Left cardiac atrium (tissue), 4 donors: Measurements from ENCODE around the gene FBLN5. TPM values are rescaled to one million over a fixed set of nuclear protein-coding genes. Genes with fewer than 3 reads are reported as not detected.

ENCODE experiments used
- ATAC-seq, 2 donors: fragments of 200-7000 bp; cut with Tn5 transposase; one replicate each; pipeline ENCODE4 v1.9.1; 2020; ENCODE audit warnings: mild to moderate bottlenecking in 2 of 2, moderate library complexity in 2 of 2
- DNase-seq: peaks from one replicate; pipeline ENCODE4 v3.0.0-alpha.2; 2020
- intact Hi-C, 2 donors: fragments of 100-400 bp; cut with DNase I; formaldehyde crosslinking; loops; one replicate each; pipeline versions ENCODE4 v1.14.1 to v1.15.1; 2022 to 2023
- long read RNA-seq: library from polyadenylated mRNA; unstranded; transcript quantifications from one replicate; pipeline ENCODE4 v2.0.0, GENCODE V29; 2021
- total RNA-seq, 2 donors: library from RNA; stranded (reverse); fragmentation: NEBNext Ultra II Directional; extraction: Animal tissue kit (Norgen Biotek cat#: 25700); gene quantifications; one replicate each; pipeline ENCODE4 v1.2.1, GENCODE V29; 2021
- donor health status: DM: no; HTN: yes; CAD: no.
- donor health status: DM: no; HTN: yes; CAD: no; lungs with severe emphysema.
- donor health status: DM: yes; HTN: yes; CAD: no.
- donor health status: Dilated cardiomyopathy.

The FBLN5 gene
- 100 to 1,000 TPM; 121 to 122 TPM for total RNA-seq
- long read RNA-seq, transcript FBLN5-202 (11 exons, 2,123 nt) = major isoform, 11 of 58 reads
- long read RNA-seq, partial matches to known transcripts = 41 of 58 reads
- long read RNA-seq, other reads (novel, unspliced or antisense) = 3 of 58 reads

DNA sequence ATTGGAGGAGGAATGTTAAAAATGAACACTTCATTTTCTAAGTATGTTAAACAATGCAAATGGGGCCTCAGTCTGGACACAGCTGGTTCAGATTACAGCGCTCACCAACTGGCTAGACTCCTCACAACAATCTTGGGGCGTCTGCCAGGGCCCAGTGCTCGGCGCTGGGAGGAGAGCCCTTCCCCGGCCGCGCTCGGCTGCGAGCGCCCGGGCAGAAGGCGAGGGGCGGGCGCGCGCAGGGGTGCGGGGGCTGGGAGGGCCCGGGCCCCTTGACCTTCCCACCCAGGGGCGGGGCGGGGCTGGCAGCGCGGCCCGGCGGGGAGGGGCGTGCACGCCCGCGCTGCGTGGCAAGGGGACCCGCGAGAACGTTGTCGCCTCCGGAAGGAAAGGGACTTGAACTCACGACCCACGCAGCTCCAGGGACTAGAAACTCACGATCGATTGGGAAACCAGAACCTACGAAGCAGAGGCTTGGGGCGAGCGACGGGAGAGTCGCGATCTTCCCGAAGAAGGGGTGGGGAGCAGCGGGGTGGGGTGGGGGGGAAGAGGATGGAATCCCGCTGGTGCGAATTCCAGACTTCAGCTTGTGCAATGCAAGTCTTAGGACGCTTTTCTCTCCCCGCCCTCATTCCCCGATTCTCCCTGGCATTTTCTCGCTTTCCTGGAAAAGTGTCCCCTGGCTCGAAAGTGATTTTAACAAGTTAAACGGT, at the start of gene FBLN5:
Gene FBLN5, minus strand, starts transcription at position 220 of the 710 bp plus-strand sequence. CDS start 465 bp downstream, outside the sequence.
- DNase-seq (peak; percentile 73), ATAC-seq (peak; percentile 88 to 92)
- intact Hi-C loops = no loop called here

DNA sequence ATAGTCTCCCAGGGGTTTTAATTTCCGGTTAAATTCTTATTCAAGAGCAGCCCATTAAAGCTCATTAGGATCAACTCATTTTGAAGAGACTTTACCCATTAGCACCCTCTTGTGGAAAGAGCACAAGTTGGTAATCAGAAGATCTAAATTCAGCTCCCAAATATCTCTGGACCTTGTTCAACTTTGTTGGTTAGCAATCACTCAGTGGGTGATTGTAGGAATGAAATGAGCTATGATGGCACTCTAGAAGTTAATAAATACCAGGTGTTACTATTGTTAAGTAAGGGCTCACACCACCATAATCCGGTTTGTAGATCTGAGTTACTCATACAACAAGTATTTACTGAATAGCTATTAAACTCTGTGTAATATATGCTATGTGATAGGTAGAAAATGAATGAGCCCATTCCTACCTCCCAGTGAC, 49.5 kb upstream of the FBLN5 start:
- ATAC-seq (peak; percentile 38 to 53), DNase-seq (no peak)
- intact Hi-C loops = no loop called here

- ATAC-seq (peak in 1 of 2 donors; percentile 39), DNase-seq (peak; percentile 35)
- intact Hi-C loops = no loop called here
These were observed 39.7 kb upstream of the FBLN5 start for GRCh38 chr14:91987192-91987591.

DNA sequence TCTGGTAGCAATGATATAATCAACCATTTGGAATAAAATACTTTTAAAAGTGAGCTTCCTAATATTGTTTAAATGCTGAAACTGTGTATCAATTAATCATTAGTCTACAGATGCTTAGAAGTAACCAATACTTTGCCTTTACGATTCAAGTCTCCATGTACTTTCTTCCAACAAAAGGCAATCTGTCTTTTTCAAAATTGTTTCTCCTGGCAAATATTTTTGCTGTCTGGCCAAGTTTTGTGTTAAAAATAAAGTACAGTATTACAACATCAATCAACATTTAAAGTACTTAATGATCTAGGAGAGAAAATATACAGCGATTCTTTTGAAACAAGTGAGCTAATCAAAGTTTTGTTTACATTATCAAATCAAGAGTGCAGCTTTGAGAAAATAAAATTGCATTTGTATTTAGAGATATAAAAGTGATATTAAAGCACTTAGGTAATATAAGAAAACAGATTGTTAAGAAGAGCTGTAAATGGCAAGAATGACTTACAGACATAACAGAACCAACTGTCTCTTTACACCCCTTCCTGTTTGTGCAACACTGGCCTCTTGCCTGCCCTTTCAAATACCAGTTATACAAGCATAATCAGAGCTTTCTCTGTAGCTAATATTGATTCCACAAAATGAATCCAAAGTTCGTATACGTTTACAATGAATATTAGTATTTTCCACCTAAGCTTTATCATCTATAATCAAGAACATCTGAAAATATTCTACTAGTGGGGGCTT, 38.2 kb upstream of the FBLN5 start:
- ATAC-seq = peak in 1 of 2 donors; percentile 51
- intact Hi-C loops = no loop called here

DNA sequence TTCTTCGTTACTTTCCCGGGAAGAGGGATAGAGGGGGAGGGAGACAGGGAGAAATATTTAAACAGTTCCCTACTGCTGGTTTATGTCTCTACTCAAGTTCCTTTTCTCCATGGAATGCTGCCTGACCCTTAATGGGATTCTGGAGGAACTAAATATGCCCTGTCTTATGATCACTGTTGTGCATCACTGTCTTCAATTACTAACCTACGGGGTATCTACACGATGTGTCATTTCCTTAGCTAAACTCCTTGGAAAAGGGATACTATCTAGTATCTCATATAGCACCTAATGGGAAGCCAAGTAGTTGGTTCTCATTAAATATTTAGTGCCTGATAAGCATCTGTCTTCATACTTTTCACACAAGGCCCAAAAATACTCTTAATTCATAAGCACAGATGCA, 37.5 kb upstream of the FBLN5 start:
- ATAC-seq (no peak), DNase-seq (no peak)
- intact Hi-C loops = no loop called here

More for the DNA sequence above, 38.2 kb upstream of the FBLN5 start:
- DNase-seq = no peak

DNA sequence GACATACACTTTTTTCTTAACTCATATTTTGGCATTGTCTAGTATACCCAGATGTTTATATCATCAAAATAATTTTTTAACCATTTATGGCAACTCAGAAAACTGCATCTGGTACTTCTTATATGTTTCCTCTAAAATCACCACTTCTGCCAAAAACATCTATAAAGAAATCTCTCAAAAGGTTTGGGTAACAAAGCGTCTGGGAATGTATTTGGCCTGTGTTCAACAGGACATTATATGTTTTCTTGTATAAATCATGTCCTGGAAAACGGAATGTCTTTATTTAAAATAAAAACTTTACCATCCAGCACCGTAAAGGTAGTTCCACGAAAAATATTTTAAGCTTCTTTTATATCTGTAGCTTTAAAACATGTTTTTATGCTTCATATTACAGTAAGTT, 36.1 kb upstream of the FBLN5 start:
- no peak for DNase-seq
- ATAC-seq = no peak
- intact Hi-C loops = no loop called here

- DNase-seq (no peak), ATAC-seq (peak in 1 of 2 donors; percentile 94)
- intact Hi-C loops = no loop called here
These were observed 32.7 kb upstream of the FBLN5 start for GRCh38 chr14:91980157-91980556.

DNA sequence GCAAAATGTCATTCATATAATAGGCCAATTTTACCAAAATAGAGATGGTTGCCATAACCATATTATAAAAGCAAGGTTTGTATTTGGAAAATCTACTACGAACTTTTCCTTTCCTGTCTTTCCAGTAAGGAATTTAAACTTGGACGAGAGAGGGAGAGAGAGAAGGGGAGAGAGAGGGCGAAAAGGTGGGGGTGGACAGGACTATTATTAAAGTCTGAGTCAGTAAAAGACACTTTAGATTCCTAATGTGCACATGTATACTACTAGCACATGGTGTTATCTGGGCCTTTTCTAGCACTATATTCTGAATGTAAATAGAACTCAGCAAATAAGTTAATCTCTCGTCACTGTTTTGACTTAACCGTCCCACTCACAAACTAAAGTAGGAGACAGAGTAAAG, 30.4 kb upstream of the FBLN5 start:
- DNase-seq (no peak), ATAC-seq (peak in 1 of 2 donors; percentile 49)
- intact Hi-C loops = no loop called here

GRCh38 chr14:91975763-91976162, 28.3 kb upstream of the FBLN5 start:
- no peak for DNase-seq
- intact Hi-C loops = no loop called here
- ATAC-seq = no peak

DNA sequence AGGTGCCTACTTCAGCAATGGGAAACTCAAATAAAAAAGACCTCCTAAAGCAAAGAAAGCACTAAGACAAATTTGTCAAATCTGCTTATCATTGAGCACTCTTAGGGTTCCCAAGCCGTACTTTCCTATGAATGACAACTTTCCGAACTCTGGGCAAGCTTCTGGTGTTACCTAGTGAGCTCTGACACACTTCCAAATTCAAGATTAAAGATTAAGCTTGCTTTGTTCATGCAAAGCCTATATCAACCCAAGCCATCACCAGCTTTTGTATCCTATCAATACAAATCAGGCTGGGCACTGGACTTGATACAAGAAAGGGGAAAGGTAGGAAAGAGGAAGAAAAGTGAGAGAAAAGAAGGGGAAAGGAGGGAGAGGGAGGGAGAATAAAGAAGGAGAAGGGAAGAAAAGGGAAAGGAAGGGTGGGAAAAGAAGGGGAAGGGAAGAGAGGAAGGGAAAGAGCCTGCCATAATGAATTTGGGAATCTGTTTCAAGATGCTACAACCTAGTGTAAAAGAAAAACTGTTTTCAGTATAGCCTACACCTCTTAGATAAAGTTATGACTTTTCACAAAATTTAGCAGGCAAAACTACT, 23.8 kb upstream of the FBLN5 start:
- ATAC-seq (no peak), DNase-seq (no peak)
- intact Hi-C loops = no loop called here

GRCh38 chr14:91968280-91968679, 20.8 kb upstream of the FBLN5 start:
- intact Hi-C loops = no loop called here
- no peak for DNase-seq
- ATAC-seq = no peak

- intact Hi-C loops = no loop called here
- ATAC-seq (no peak), DNase-seq (no peak)
These were observed 17.2 kb upstream of the FBLN5 start for GRCh38 chr14:91964724-91965123.

DNA sequence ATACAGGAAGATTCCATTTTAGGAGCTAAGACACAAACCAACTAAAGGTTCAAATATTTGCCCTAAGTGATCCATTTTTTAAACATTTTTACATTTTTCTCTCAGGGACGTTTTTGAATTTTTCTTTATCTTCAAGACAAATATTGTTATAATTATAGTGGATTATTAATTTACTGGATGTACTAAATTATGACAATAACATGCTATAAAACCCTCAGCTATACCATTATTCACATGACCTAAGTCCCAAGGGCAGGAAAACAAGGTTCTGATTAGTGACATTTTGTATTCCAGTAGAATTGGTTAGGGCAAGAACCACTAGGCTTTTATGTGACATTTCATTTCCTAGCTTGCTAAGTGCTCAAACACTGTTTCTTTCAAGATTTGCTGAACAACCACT, 16.5 kb upstream of the FBLN5 start:
- no peak for DNase-seq
- intact Hi-C loops = no loop called here
- ATAC-seq = no peak

DNA sequence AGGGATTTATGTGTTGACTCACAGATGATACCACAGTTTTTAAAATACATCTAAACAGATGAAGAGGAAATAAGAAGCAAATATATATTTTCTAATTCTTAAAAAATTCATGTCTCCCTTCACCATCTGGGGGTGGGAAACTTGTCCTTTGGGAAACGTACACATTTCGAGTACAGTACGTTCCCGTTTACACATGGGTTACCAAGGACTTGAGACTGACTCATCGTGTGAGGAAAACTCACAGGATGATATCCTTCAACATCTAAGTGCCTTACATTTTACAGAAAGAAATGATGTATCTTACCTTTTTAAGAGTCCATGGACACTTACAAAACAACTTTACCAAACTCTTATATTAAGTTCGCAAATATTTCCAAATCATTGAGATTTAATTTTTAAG, 16.0 kb upstream of the FBLN5 start:
- ATAC-seq (no peak), DNase-seq (no peak)
- intact Hi-C loops = no loop called here

- intact Hi-C loops = no loop called here
- DNase-seq (no peak), ATAC-seq (no peak)
These were observed 14.1 kb upstream of the FBLN5 start for GRCh38 chr14:91961297-91962220.

- ATAC-seq = no peak
- no peak for DNase-seq
- intact Hi-C loops = no loop called here
These were observed 10.4 kb upstream of the FBLN5 start for GRCh38 chr14:91957876-91958313.

DNA sequence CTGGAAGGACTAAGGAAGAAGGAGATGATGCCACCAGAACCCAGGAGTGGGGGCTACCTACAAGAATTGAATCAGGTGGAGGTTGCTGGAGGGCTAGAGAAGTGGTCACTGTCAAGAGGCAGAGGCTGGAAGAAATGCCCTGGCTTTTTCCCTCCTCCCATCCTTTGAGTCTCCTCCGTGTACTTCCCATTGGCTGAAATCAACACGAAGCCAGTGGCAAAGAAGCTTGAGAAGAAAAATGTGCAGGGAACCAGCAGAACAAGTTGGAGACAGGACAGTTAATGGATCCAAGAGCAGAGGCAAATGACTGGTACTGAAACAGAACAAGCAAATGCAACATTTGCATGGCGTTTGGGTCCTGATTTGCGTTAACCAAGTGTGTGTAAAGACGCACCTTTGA, 9.1 kb upstream of the FBLN5 start:
- ATAC-seq = no peak
- no peak for DNase-seq
- intact Hi-C loops = no loop called here

DNA sequence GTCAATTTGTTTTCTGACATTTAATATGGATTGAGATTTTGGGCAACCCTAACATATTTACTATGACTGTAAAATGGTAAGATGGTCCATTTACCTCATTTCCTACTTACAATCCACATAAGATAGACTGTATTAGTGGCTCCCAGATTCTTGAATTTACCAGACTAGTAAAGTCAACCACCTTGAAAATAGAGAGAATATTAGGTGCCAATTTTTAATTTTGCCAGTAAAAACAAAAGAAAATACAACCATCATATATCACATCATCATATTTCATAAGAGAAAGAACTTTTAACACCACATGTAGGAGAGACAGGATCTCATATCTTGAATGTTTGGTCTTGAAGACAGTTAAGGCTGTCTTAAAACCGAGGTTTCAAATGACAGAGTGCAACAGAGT, 7.7 kb upstream of the FBLN5 start:
- intact Hi-C loops = no loop called here
- ATAC-seq (no peak), DNase-seq (no peak)
